HepG2 (cell line): ENCODE results near the gene MYO10. TPM values are rescaled to one million over a fixed set of nuclear protein-coding genes. Genes with fewer than 3 reads are reported as not detected.

ENCODE experiments used
- CREB1 ChIP-seq, 2 experiments: fragments of 450-650 bp in 1 of 2; IDR thresholded peaks; 2 replicates each; pipeline ENCODE4 v1.6.1; 2016 to 2017; ENCODE audit warnings: control low read depth in 1 of 2, mild to moderate bottlenecking in 1 of 2, missing compliant biosample characterization in 1 of 2, missing genetic modification characterization in 1 of 2
- FOSL2 ChIP-seq: sonication (generic); formaldehyde crosslinking; IDR thresholded peaks from 2 replicates; pipeline ENCODE4 v1.4.0; 2020; ENCODE audit warnings: missing genetic modification reagents
- FOXA1 ChIP-seq, 2 experiments: fragments of 450-650 bp in 1 of 2; sonication (generic) in 1 of 2; formaldehyde crosslinking in 1 of 2; IDR thresholded peaks; 2 replicates each; pipeline versions ENCODE4 v1.4.0 to v1.6.1; 2016 to 2020; ENCODE audit warnings: missing genetic modification reagents in 1 of 2
- FOXA3 ChIP-seq: IDR thresholded peaks from 2 replicates; pipeline ENCODE4 v1.6.1; 2016; ENCODE audit warnings: missing genetic modification reagents, missing compliant biosample characterization
- MIXL1 ChIP-seq: IDR thresholded peaks from 2 replicates; pipeline ENCODE4 v1.6.1; 2016
- NCOA2 ChIP-seq: sonication (generic); formaldehyde crosslinking; IDR thresholded peaks from 2 replicates; pipeline ENCODE4 v1.8.0; 2022; ENCODE audit warnings: inconsistent platforms
- NFYB ChIP-seq: sonication (generic); formaldehyde crosslinking; IDR thresholded peaks from 2 replicates; pipeline ENCODE4 v1.4.0; 2020; ENCODE audit warnings: missing genetic modification reagents
- NFYC ChIP-seq: IDR thresholded peaks from 2 replicates; pipeline ENCODE4 v1.6.1; 2016; ENCODE audit warnings: missing genetic modification reagents, missing compliant biosample characterization
- NR2F1 ChIP-seq, 2 experiments: fragments of 450-650 bp in 1 of 2; formaldehyde crosslinking in 1 of 2; IDR thresholded peaks; 2 replicates each; pipeline versions ENCODE4 v1.5.0 to v1.6.1; 2016 to 2020; ENCODE audit warnings: mild to moderate bottlenecking in 1 of 2, missing compliant biosample characterization in 1 of 2, missing genetic modification reagents in 1 of 2, moderate library complexity in 1 of 2
- PITX1 ChIP-seq: sonication (generic); formaldehyde crosslinking; IDR thresholded peaks from 2 replicates; pipeline ENCODE4 v1.5.1; 2020; ENCODE audit warnings: mild to moderate bottlenecking, missing genetic modification reagents
- RAD51 ChIP-seq: fragments of 450-650 bp; IDR thresholded peaks from 2 replicates; pipeline ENCODE4 v1.6.1; 2016; ENCODE audit warnings: borderline replicate concordance
- SALL1 ChIP-seq: sonication (generic); formaldehyde crosslinking; IDR thresholded peaks from 2 replicates; pipeline ENCODE4 v1.8.0; 2022; ENCODE audit warnings: mild to moderate bottlenecking, missing genetic modification reagents
- SOX13 ChIP-seq, 3 experiments: fragments of 450-650 bp in 1 of 3; sonication (generic) in 1 of 3; formaldehyde crosslinking in 1 of 3; IDR thresholded peaks in 2 of 3; conservative IDR thresholded peaks in 1 of 3; 2 replicates each; pipeline versions ENCODE4 v1.5.0 to v1.6.1; 2016 to 2020; ENCODE audit warnings: antibody characterized with exemption in 1 of 3, mild to moderate bottlenecking in 1 of 3, missing compliant biosample characterization in 1 of 3, missing genetic modification reagents in 1 of 3, moderate library complexity in 1 of 3
- ZNF367 ChIP-seq: sonication (generic); formaldehyde crosslinking; IDR thresholded peaks from 2 replicates; pipeline ENCODE4 v1.4.0; 2020; ENCODE audit warnings: missing genetic modification reagents, borderline replicate concordance
- ZNF607 ChIP-seq: sonication (generic); formaldehyde crosslinking; IDR thresholded peaks from 2 replicates; pipeline ENCODE4 v1.5.1; 2020; ENCODE audit warnings: missing genetic modification reagents, mild to moderate bottlenecking, borderline replicate concordance
- polyA plus RNA-seq, 8 experiments: library from polyadenylated mRNA; depleted of rRNA in 3 of 8; stranded (reverse) in 7 of 8; unstranded in 1 of 8; fragments of >200 nt; fragmentation: Illumina TruSeq in 4 of 8; extraction: Trizol in 4 of 8; gene quantifications; 2 replicates each; pipeline versions ENCODE4 v1.2.1 to v1.2.3, GENCODE V29; 2011 to 2016; ENCODE audit warnings: low read depth in 4 of 8, missing spikeins in 1 of 8, mixed read lengths in 1 of 8; ENCODE audit not compliant: insufficient read depth in 1 of 8
- total RNA-seq, 5 experiments: library from RNA; depleted of rRNA; stranded (reverse); fragments of >200 nt; fragmentation: Illumina TruSeq; extraction: Trizol; gene quantifications; 2 replicates each; pipeline ENCODE4 v1.2.3, GENCODE V29; 2016; ENCODE audit warnings: low read depth in 1 of 5
- TF ChIP-seq, protein P1 (sequence below): conservative IDR thresholded peaks from 2 replicates; pipeline ENCODE4 v1.6.1; 2018; ENCODE audit warnings: missing genetic modification reagents
- TF ChIP-seq, protein P2 (sequence below): sonication (generic); formaldehyde crosslinking; IDR thresholded peaks from 2 replicates; pipeline ENCODE4 v1.5.1; 2020; ENCODE audit warnings: mild to moderate bottlenecking, moderate library complexity, missing genetic modification reagents
- TF ChIP-seq, protein P3 (sequence below): sonication (generic); formaldehyde crosslinking; IDR thresholded peaks from 2 replicates; pipeline ENCODE4 v1.8.1; 2023; ENCODE audit warnings: mild to moderate bottlenecking, moderate library complexity, missing genetic modification reagents
- TF ChIP-seq, protein P4 (sequence below), 2 experiments: fragments of 450-650 bp in 1 of 2; sonication (generic) in 1 of 2; formaldehyde crosslinking; IDR thresholded peaks; 2 replicates each; pipeline versions ENCODE4 v1.5.0 to v1.8.0; 2020 to 2022; ENCODE audit warnings: mild to moderate bottlenecking in 1 of 2, missing genetic modification reagents in 1 of 2
- TF ChIP-seq, protein P5 (sequence below): sonication (generic); formaldehyde crosslinking; IDR thresholded peaks from 2 replicates; pipeline ENCODE4 v1.9.0; 2022; ENCODE audit warnings: low read depth, missing genetic modification reagents

MYO10 gene
- total and polyA plus RNA-seq, 2 of the 13 experiments (the other 11 are each of a cell fraction or from before 2014, with no cell fraction given), result 4.5 to 14.0 TPM

DNA sequence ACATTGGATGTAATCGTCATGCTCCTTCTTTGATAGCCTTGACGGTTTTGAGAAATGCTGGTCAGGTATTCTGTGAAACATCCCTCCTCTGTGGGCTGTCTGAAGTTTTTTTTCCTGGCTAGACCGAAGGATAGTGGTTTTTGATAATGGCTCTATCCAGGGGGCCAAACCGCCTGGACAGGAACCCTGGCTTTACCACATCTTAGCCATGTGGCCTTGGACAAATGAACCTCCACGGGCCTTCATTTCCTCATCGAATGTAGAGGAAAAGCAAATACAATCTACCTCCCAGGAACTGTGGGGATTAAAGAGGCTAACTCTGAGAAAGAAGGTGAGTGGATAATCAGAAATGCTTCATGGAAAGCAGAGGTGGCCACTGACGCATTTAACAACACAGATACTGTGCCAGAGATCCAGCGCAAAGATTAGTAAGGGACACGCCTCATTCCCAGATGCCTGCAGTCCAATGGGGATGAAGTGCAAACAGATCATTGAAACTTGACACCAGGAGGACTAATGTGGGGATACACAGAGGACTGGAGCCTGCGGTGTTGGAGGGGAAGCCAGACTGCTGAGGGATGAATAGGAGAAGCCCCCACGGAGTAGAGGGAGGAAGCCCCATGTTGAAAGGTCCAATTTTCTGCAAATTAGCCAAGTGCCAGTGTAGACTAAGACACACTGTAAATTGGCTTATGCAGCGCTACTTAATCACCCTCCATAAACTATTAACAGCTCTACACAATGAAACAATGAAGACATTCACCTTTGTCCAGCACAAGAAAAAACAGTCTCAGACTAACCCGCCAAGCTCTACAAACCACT is 41.6 kb downstream of the MYO10 start (continued):
- TF ChIP-seq, protein P1, sequence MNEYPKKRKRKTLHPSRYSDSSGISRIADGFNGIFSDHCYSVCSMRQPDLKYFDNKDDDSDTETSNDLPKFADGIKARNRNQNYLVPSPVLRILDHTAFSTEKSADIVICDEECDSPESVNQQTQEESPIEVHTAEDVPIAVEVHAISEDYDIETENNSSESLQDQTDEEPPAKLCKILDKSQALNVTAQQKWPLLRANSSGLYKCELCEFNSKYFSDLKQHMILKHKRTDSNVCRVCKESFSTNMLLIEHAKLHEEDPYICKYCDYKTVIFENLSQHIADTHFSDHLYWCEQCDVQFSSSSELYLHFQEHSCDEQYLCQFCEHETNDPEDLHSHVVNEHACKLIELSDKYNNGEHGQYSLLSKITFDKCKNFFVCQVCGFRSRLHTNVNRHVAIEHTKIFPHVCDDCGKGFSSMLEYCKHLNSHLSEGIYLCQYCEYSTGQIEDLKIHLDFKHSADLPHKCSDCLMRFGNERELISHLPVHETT, result no peak
- TF ChIP-seq NCOA2 (CRISPR knock-in tag) (0 out of 2 replicates have a peak, but pooled peaks have one; percentile 25), ZNF607 (0 out of 2 replicates have a peak, but pooled peaks have one; percentile 24), RAD51 (no peak), FOXA1 (IDR thresholded peaks at IDR 0.05) (no peak), FOXA1 (CRISPR knock-in tag; IDR thresholded peaks at IDR 0.05) (peak; percentile 48), NFYB (peak; percentile 75), PITX1 (peak; percentile 58; the same call in 1 of the 2 replicates), CREB1 (IDR thresholded peaks at IDR 0.05) (no peak), CREB1 (CRISPR knock-in tag; IDR thresholded peaks at IDR 0.05) (peak; percentile 24; the same call in 1 of the 2 replicates), SOX13 (IDR thresholded peaks at IDR 0.05) (0 out of 2 replicates have a peak, but pooled peaks have one; percentile 14), SOX13 (CRISPR knock-in tag; conservative IDR thresholded peaks at IDR 0.05 in 1 of 2, IDR thresholded peaks at IDR 0.05 in 1 of 2) (peak in 1 of 2 experiments; percentile 59; a peak in 1 of 4 replicates), NFYC (CRISPR knock-in tag) (peak; percentile 67), NR2F1 (CRISPR knock-in tag; IDR thresholded peaks at IDR 0.05) (no peak), SALL1 (CRISPR knock-in tag) (peak; percentile 45; the same call in 1 of the 2 replicates), FOSL2 (peak; percentile 24; the same call in 1 of the 2 replicates), MIXL1 (CRISPR knock-in tag) (0 out of 2 replicates have a peak, but pooled peaks have one; percentile 47), ZNF367 (no peak), FOXA3 (CRISPR knock-in tag) (0 out of 2 replicates have a peak, but pooled peaks have one; percentile 35)
- TF ChIP-seq, protein P2, sequence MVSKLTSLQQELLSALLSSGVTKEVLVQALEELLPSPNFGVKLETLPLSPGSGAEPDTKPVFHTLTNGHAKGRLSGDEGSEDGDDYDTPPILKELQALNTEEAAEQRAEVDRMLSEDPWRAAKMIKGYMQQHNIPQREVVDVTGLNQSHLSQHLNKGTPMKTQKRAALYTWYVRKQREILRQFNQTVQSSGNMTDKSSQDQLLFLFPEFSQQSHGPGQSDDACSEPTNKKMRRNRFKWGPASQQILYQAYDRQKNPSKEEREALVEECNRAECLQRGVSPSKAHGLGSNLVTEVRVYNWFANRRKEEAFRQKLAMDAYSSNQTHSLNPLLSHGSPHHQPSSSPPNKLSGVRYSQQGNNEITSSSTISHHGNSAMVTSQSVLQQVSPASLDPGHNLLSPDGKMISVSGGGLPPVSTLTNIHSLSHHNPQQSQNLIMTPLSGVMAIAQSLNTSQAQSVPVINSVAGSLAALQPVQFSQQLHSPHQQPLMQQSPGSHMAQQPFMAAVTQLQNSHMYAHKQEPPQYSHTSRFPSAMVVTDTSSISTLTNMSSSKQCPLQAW (CRISPR knock-in tag), result peak; percentile 42; the same call in 1 of the 2 replicates
- TF ChIP-seq, protein P3, sequence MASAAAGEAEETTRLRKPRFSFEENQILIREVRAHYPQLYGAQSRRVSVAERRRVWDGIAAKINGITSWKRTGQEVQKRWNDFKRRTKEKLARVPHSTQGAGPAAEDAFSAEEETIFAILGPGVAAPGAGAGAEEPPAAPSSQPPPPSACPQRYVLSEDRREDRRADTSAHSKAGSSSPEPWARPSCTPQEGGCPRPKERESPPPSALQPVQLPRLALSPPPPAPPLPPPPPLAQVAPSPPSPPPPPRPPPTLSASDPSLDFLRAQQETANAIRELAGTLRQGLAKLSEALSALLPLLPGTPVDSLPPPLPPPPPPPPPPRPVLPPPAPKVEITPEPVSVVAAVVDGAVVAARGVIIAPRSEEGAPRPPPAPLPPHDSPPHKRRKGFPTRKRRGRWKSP (CRISPR knock-in tag), result peak; percentile 55; the same call in 1 of the 2 replicates
- TF ChIP-seq, protein P4, sequence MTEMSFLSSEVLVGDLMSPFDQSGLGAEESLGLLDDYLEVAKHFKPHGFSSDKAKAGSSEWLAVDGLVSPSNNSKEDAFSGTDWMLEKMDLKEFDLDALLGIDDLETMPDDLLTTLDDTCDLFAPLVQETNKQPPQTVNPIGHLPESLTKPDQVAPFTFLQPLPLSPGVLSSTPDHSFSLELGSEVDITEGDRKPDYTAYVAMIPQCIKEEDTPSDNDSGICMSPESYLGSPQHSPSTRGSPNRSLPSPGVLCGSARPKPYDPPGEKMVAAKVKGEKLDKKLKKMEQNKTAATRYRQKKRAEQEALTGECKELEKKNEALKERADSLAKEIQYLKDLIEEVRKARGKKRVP (CRISPR knock-in tag; IDR thresholded peaks at IDR 0.05), result no peak
- TF ChIP-seq, protein P5, sequence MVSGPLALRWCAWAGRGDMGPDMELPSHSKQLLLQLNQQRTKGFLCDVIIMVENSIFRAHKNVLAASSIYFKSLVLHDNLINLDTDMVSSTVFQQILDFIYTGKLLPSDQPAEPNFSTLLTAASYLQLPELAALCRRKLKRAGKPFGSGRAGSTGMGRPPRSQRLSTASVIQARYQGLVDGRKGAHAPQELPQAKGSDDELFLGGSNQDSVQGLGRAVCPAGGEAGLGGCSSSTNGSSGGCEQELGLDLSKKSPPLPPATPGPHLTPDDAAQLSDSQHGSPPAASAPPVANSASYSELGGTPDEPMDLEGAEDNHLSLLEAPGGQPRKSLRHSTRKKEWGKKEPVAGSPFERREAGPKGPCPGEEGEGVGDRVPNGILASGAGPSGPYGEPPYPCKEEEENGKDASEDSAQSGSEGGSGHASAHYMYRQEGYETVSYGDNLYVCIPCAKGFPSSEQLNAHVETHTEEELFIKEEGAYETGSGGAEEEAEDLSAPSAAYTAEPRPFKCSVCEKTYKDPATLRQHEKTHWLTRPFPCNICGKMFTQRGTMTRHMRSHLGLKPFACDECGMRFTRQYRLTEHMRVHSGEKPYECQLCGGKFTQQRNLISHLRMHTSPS (CRISPR knock-in tag), result no peak
